GM18498 (cell line): ENCODE results near the gene CYP4F11.
"Not testable (repeated sequence)": the region's sequence is repeated elsewhere in the genome, so short reads cannot be mapped to it uniquely, and the experiment has no call there.

Experiments
- ATAC-seq: cut with Tn5 transposase; IDR thresholded peaks from one replicate; pipeline ENCODE4 v1.9.1; 2021; ENCODE audit warnings: mild to moderate bottlenecking, moderate library complexity; ENCODE audit not compliant: unreplicated experiment

Gene CYP4F11

GRCh38 chr19:15885919-15886318, 48.4 kb downstream of the CYP4F11 start:
- ATAC-seq = no peak

- no peak for ATAC-seq
Measured at GRCh38 chr19:15885167-15885566, 49.2 kb downstream of the CYP4F11 start.

- not testable (repeated sequence) for ATAC-seq
Measured at GRCh38 chr19:15883329-15883728, 51.0 kb downstream of the CYP4F11 start.

GRCh38 chr19:15874821-15875474, 59.4 kb downstream of the CYP4F11 start:
- ATAC-seq = no peak

GRCh38 chr19:15873771-15874170, 60.6 kb downstream of the CYP4F11 start:
- ATAC-seq = not testable (repeated sequence)

- no peak for ATAC-seq
Measured at GRCh38 chr19:15871570-15871969, 62.8 kb downstream of the CYP4F11 start.

GRCh38 chr19:15869873-15870272, 64.5 kb downstream of the CYP4F11 start:
- ATAC-seq = no peak

GRCh38 chr19:15869109-15869555, 65.2 kb downstream of the CYP4F11 start:
- no peak for ATAC-seq

GRCh38 chr19:15866636-15867035, 67.7 kb downstream of the CYP4F11 start:
- ATAC-seq = no peak

GRCh38 chr19:15864824-15865223, 69.5 kb downstream of the CYP4F11 start:
- no peak for ATAC-seq

GRCh38 chr19:15863272-15863671, 71.1 kb downstream of the CYP4F11 start:
- no peak for ATAC-seq

GRCh38 chr19:15862444-15862843, 71.9 kb downstream of the CYP4F11 start:
- no peak for ATAC-seq
